Stimulated activated CD4-positive, alpha-beta T cell treated with anti-CD3 and anti-CD28 coated beads, Interleukin-2, amount 100 ng/mL, for 24 hours (primary cell): ENCODE measurements around the gene GBX2.

Experiments
- DNase-seq, 2 donors: peaks; one replicate each; pipeline ENCODE4 v3.0.0-alpha.2; 2020

GBX2 gene

DNA sequence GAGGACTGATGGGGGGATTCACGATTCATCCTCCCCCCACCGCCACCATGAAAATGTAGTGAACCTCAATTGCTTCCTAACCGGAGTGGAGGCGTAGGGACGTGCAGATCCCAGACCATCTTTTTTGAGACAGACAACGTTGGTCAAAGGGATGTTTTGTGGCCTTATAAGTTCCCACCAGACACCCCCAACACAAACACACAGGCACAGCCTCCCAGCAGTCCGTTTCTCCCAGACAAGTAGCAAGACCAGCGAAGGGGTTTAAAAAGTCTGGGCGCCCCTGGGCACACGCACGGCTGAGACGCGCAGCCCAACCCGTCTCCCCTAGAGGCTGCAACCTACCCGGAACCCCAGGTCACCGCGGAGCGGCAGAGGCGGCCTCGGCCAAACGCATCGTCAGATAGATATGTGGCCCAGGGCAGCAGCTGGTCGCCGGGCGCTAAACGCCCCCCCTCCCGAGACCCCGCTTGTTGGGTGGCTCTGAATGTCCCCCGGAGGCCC, 1.3 kb downstream of the GBX2 start:
- DNase-seq, result no peak

DNA sequence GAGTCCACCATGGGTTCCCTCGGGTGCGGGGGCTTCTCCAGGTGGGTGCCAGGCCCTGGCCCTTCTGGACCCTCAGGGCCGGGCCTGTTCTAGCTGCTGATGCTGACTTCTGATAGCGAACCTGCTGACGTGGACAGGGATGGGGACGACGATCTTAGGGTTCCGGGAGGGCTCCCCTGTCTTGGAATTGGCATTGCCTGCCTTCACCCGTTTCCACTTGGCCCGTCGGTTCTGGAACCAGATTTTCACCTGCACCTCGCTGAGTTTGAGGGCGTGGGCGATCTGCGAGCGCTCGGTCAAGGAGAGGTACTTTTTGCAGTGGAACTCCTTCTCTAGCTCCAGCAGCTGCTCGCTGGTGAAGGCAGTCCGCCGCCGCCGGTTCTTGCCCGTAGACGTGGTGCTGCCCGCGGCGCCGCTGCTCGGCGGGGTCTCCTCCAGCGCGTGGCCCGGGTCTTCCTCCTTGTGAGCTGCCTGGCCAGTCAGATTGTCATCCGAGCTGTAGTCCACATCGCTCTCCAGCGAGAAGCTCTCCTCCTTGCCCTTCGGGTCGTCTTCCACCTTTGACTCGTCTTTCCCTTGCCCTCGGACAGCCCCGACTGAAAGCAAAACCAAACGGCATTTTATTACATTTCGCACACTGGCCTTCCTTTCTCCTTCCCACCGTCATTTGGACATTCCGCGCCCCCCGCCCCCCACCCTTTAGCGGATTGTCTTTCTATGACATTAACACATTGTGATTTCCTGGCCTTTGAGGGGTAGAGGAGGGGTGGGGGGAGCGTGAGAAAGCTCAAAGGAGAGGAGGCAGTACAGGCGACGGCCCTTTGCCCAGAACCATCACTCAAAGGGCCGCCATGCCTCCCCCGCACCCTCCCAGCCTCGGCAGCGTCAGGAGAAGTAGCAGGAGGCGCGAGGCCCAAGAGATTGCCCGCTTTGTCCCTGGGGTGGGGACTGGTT, 2.1 kb downstream of the GBX2 start:
- DNase-seq, result no peak

DNA sequence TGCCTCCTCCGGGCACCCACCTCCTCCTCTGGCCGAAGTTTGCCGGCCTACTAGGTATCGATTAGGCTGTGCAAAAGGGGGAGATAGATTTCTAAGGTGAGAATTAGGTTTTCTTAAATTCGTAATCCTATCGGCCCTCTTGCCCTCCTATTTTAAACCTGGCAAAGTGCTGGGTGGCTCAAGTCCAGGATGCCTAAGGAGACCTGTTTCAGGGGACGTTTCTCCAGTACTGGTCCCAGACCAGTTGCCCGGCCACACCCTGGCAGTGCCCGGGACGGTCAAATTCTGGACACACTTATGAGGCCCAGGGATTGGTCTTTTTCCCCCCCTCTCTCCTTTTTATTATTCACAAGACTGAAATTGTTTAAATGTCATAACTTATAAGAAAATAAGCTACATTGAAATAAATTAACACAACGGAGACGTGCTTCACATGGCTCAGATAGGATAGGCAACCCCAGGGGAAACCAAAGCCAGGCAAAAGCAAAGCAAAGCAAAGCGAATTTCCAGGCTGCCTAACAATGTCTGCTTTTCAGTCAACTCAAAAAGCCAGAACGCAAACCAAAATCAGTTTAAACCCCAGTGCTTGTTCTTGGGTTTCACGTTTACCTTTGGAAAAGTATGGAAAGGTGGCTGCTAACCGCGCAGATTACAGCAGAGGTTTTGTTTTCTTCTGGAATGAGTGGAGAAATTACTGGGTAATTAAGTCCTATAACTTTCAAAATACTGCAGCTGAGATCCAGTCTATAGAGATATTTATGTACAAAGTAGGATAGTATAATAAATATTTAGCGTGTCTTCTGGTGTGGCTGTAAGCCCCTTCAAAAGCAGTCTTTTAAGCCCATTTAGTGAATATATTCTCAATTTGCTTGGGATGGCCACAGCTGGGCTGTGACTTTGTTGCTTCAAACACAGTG, 3.0 kb downstream of the GBX2 start:
- no peak for DNase-seq

DNA sequence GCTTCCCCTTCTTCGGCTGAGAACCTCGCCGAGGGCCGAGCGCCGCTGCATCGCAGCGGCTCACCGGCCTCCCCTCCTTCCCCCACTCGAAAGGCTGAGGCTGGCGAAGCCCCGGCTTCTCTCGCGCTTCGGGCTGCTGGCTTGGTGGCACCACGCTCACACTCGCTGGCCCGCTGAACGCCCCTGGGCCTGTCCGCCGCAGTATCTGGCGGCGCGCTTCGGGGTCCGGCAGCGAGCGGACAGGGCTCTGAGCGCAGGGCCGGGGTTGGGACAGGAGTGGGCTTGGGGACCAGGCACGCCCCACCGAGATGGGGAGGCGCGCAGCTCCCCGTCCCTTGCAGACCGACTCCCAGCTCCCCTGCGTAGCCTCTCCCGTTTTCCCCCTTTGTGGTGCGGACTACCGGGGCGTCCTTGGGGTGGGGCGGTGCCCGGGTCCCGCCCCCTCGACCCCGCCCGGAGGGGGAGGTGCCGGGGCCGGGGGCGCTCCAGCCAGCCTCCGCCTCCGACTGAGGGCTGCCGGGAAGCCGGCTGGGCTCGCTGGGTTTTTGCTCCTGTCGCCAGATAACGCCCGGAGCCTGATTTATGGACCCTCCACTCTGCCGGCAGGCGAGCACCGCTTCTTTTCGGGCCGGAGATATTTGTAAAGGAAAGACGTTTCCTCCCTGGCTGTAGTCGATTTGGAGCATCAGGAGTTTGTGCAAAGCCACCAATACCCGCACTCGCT, 3.8 kb downstream of the GBX2 start:
- DNase-seq, result no peak

DNA sequence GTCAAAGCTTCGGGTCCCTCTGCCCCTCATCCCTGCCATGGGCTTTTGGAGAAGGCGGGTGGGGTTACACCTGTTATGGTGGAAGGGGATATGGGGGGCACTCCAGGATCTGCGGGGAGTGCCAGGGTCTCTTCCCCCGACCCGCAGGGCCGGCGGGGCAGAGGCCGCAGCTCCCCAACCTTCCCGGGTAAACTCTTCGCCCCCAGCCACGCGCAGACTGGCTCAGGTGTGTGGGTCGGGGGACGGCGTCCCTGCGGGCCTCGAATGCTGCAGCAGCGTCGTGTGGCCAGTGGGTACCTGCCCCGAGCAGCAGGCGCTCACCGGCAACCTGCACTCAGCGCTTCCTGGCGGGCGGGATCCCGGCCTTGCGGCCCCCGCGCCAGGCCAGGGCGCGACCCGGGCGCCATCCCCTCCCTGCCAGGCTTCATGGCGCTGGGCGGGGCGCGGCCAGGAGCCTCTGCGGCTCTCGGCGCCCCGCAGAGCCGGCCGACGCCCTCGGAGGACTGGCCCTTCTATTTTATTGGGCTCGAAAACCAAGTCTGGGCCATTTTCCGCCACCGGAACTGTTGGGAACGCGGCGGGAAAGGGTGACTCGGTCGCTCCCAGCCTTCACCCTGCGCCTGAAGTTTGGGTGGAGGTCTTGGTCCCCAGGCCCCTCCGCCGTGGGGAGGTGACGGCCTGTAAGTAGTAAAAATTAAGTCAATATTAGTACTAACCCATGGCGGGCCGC, 4.5 kb downstream of the GBX2 start:
- no peak for DNase-seq

DNA sequence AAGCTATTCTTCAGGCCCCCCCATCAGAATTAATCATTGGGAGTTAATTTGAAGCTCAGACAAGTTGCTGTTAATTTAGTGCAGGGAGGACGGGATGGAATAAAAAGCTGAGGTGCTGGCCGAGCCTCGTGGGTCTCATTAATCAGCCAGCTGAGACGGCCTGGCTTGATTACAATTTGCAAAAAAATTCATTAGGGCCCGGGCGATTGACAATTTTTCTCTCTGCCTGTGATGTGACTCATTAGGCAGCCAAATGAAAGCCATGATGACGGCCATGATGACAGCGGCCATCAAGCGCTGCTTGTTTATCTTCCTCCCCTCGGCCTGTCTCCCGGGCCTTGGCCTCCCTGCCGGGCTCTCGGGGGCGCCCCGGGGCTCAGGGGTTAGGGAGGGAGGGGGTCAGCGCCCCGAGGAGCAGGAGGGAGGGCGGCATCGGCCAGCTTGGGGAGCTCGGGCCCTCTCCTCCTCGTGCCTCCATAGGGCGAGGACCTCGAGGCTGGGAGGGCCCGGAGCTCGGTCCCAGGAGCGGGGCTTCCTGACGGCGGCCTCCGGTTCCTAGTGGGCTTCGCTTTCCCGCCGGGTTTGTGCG, 5.2 kb downstream of the GBX2 start:
- no peak for DNase-seq

DNA sequence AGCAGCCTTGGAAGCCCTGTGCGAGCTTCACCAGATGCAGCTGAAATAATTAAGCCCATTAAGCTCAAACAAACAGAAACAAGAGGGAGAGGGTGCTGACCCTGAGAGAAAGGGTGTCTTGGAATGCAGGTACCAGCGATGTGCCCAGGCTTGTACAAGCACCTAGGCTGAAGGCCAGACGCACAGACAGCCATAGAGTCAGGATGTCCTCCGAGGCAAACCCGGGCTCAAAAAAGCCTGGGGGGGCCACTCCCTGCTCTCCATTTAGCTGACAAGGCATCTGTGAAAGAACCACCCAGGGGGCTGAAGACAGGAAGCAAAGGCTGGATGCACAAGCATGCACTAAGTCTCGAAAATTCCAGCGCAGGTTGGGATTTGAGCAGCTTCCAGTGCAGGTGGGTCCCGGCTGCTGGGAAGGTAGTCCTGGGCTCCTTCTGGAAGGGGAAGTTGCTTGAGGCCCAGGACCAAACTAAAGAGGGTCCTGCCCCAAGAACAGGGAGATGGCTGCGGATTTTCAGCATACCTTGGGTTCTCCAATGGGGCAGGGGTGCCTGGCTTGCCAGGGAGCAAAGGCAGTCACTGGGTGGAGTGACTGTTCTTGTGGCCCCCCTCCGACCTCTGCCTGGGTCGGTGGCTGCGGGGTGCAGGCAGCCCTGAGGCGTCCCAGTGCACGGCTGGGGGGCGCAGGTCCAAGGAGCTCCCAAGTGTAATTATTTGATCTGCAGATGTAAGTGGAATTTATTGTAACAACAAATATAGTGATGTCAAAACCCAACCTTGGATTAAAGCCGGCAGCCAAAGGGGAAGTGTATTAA, 5.9 kb downstream of the GBX2 start:
- DNase-seq, result no peak

DNA sequence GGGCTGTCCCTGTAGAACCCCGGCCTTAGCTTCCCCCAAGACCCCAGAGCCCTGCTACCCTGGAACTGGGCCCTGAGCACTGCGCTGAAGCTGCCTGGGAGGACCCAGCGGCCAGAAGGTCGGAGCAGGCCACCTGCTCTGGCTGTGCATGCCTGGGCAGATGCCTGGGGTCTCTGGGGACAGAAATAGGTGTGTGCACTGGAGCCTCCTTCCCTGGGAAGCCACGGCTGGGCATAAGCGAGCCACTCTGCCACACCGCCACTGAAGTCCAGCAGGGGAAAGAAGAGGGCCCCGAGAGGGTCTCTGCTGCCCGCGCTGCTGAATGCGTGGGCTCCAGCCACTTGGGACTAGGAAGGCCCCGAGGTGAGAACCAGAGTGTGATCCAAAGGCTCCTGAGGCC, 6.7 kb downstream of the GBX2 start:
- no peak for DNase-seq

DNA sequence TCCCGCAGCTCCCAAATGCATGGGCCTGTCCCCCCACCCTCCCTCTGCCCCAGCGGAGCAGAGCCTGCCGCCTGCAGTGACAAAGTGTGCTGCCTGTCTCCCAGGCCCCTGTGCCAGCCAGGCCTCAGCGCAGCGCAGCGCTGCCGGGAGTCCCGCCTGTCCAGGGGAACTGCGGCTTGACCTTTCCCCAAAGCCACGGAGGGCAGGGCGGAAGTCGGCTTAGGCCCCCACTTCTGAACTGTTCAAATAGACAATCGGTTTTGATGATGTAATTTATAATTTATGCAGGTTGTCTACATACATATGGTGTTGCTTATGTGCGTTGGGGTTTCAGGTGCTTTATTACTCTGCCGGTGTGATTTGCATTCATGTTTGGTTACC, 7.1 kb downstream of the GBX2 start:
- DNase-seq, result no peak

DNA sequence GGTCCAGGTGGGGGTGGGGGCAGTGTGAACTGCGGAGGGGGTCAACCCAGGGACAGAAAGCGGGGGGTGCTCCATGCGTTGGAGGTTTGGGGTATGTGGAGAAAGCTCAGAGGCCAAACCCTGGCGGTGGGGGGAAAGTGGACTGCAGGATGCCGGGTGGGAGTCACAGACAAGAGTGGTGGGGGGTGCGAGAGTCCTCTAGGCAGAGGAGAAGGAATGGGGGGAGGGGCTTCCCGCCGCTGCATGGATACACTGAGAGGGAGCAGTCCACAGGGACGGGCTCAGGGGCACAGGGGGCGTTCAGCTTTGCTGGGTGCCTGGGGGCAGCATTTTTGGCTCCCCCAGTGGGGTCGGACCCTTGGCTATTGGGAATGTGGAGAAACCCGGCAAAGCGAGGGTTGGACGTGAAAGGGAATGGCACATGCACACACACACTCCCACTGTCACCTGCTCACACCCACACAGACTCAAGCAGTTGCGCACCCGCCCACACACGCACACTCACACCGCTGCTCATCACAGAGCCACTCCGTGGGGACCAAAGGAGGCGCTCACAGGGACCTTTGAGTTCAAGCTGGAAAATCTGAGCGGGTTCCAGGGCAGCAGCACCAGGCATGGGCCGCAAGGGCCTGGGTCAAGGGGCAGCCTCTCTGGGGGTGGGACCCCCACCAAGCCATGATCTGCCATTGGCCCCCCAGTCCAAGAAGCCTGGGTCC, 7.7 kb downstream of the GBX2 start:
- DNase-seq, result no peak

DNA sequence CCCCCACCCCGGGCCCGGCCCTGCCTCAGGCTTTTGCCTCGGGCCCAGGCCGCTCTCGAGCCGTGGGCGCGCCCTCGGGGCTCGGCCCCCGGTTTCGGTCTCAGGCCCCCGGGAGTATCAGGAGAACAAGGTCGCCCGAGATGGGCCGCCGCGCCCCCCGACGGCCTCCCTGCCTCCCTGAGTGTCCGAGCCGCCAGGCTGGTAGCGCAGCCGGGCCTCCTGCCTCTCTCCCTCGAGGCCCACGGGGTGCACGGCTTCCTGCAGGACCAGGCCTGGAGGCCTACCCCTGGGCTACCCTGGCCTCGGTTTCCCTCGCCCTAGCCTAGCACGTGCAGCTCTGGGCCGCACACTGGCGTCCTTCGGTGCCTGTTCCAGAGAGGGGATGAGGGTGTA, 8.4 kb downstream of the GBX2 start:
- no peak for DNase-seq

DNA sequence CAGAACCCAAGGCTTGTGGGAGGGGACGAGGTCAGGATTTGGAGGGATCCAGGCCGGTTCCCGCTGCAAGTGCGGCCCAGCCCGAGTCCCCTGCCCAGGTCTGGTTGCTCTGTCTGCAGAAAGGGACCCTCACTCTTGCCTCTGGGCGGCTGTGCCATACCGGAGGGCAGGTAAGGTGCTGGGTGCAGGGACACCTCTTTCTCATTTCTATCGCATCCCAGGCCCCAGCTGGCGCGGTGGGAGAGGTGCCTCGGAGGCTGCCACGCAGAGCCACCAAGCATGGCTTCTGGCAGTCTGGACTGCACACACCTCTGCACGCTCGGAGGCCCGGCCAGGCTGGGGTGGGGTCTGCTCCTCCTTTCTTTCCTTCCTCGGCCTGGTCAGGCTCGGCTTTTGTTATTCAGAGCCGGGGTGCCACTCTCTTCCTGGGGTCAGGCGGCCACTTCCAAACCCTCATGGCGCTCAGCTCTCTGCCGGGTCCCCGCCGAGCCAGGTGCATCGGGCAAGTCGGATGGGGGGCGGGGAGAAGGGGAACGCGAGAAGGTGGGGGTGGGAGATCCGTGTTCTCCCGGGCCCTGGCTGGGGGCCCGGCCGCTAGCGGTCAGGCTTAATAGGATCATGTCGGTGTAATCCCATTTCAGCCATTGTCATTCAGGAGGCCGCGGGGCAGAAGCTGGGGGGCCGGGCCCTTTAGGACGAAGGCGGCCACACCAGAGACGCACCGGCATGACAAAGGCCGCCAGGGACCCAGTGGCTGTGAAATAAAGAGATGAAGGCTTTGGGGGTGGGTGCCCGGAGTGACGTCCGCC, 9.0 kb downstream of the GBX2 start:
- no peak for DNase-seq

DNA sequence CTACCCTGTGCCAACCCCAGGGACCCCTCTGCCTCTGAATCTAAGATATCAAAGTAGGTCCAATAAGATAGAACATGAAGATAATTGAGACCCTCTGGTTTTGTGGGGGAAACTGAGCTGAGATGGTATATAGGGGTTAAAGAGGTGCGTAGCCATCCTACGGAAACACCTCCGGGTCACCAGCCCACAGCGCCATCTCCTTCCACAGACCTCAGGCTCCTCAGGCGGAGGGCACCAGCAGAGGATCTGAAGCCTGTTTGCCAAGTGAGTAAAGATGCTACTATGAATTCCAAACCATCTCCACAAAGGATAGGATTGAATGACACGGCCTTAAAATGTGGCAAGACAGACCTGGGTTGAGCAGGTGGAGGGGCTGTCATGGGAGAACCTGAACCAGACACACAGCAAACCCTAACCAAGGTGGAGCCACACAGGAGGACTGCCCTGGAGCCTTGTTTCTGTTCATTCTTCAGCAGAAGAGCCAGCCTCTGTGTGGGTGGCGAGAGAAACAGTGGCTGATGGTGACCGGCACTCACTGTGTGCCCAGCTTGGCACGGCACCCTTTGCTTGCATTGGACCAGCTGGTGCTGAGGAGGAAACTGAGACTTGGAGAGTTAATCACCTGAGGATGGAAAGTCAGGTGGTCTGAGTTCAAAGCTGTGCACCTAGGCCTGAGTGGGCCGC, 10.2 kb downstream of the GBX2 start:
- DNase-seq, result no peak

DNA sequence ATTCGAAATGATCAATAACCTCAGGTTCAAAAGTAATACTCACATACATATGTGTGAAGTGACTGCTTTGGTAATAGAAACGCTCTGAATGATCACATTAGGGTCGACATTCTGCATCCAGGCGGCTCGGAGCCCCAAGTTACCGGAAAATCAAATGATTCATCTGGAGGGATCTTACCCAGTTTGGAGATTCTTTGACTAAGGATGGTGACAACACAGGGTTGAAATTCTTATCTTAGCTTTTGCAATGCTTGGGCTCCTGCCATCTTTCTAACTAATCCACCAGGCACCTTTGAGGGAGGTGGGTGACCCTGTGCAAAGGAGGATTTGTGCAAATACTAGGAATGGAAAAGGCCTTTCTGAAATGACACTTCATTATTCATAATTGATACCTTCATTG, 10.8 kb downstream of the GBX2 start:
- no peak for DNase-seq

DNA sequence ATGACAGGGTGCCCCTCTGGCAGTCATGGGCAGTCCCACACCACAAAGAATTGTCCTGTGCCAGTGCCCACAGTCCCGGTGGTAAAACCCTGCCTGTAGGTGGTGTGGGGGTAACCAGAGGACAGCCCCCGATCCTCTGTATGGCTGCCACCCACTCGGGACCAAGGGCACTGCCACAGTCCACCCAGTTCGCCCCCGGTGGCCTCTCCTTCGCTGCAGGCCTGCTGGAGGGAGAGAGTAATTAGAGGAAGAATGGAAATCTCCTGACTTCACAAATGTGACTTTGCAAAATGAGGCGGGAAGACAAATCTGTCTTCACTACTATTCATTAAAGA, 11.4 kb downstream of the GBX2 start:
- no peak for DNase-seq

DNA sequence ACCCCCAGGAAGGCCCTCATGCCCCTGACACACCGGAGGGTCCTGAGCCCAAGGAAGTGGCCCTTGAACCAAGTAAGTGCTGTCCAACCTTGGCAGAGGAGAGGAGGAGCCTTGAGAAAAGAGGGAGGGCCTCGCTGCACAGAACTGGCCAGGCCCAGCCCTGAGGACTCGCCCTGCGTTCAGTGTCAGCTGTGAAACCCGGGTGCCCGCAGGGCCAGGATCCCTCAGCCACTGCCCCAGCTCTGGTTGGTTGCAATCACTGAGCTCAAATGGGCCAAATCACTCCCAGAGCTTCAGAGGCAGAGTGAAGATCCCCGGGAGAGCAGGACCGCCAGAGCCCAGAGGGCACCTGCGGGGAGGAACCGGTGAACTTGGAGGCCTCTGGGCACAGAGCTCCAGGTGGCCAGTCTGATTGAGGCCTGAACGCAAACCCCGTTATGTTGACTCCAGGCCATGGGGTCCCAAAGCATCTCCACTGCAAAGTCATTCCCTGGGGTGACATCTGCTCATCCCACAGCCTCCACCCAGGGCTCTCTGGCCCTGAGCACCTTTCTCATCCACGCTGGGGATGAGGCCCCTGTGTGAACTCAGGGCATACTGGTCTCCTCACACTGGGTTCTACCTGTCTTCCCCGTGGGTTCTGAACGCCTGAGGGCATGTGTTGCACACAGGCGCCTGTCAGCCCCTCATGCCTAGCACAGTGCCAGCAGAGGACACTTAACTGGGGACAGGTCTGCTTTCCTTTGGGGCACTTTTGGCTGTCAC, 11.9 kb downstream of the GBX2 start:
- DNase-seq, result no peak

DNA sequence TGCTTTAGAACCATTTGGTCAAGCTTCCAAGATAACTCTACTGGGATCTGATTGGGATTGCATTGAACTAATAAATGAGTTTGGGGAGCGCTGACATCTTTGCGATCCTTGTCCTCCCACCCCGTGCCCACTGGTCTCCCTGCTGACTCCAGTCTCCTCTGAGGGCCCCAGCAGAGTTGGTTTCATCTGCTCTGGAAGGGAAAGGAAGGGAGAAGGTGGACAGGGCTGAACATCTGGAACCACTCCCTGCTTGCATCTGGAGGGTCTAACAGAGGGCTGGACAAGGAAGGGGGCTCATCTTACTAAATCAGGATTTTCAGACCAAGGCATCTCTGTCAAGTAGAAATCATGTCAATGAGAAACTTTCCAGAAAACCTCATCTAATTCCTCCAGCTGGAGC, 12.8 kb downstream of the GBX2 start:
- DNase-seq, result no peak

DNA sequence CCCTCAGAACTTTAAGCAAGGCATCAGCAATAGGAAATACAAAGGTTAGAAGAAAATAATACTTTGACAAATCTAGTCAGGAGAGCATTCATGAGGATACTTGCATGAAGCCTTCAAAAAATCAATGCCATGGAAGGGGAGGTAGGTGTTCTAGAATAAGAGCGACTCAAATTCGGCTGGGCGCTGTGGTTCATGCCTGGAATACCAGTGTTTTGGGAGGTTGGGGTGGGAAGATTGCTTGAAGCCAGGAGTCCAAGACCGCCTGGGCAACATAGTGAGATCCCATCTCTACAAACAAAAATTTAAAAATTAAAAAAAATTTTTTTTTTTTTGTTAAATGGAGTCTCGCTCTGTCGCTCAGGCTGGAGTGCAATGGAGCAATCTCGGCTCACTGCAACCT, 21.8 kb downstream of the GBX2 start:
- DNase-seq, result no peak
